C4-2B (cell line): ENCODE measurements around the gene SLC6A1.

ENCODE experiments used
- ZFX ChIP-seq: fragments of 450-650 bp; IDR thresholded peaks from 2 replicates; pipeline ENCODE4 v1.6.1; 2017
- TF ChIP-seq, protein P1 (sequence below): fragments of 450-650 bp; conservative IDR thresholded peaks from 2 replicates; pipeline ENCODE4 v1.5.1; 2017; ENCODE audit warnings: mild to moderate bottlenecking

GRCh38 chr3:11005686-11006256 lies 13.2 kb downstream of the SLC6A1 start:
- TF ChIP-seq, protein P1, sequence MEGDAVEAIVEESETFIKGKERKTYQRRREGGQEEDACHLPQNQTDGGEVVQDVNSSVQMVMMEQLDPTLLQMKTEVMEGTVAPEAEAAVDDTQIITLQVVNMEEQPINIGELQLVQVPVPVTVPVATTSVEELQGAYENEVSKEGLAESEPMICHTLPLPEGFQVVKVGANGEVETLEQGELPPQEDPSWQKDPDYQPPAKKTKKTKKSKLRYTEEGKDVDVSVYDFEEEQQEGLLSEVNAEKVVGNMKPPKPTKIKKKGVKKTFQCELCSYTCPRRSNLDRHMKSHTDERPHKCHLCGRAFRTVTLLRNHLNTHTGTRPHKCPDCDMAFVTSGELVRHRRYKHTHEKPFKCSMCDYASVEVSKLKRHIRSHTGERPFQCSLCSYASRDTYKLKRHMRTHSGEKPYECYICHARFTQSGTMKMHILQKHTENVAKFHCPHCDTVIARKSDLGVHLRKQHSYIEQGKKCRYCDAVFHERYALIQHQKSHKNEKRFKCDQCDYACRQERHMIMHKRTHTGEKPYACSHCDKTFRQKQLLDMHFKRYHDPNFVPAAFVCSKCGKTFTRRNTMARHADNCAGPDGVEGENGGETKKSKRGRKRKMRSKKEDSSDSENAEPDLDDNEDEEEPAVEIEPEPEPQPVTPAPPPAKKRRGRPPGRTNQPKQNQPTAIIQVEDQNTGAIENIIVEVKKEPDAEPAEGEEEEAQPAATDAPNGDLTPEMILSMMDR = no peak
- no peak for TF ChIP-seq ZFX
